H1 (cell line): ENCODE measurements around the gene SLC35F3. TPM values are rescaled to one million over a fixed set of nuclear protein-coding genes. Genes with fewer than 3 reads are reported as not detected.

Experiments
- CTCF ChIA-PET: fragments of 300-600 bp; sonication (Branson Sonifier 250); formaldehyde crosslinking; loops from one replicate; lab custom pipeline; 2021; ENCODE audit not compliant: partially characterized antibody; lab: Charles Lee
- POLR2A ChIA-PET: fragments of 300-600 bp; sonication (Branson Sonifier 250); formaldehyde crosslinking; loops from one replicate; lab custom pipeline; 2021; ENCODE audit warnings: inconsistent platforms; ENCODE audit not compliant: partially characterized antibody; lab: Charles Lee
- DNase-seq, 2 experiments: peaks; one replicate each; pipeline versions ENCODE4 v3.0.0 to v3.0.0-alpha.2; 2010 to 2022; ENCODE audit warnings: low spot score in 2 of 2, low read depth in 1 of 2, mixed read lengths in 1 of 2
- FAIRE-seq: peaks from 2 replicates; lab custom pipeline; 2011; peaks lifted over from hg19 to GRCh38; lab: Jason Lieb, UNC
- H2AFZ ChIP-seq: 2 replicates; pipeline ENCODE4 v1.8.1; 2012; ENCODE audit warnings: low read length, inconsistent platforms
- H2AK5ac ChIP-seq: 2 replicates; pipeline ENCODE4 v1.6.1; 2013; ENCODE audit warnings: low read depth, low read length
- H2BK120ac ChIP-seq: replicated peaks from 2 replicates; pipeline ENCODE3; 2013; ENCODE audit warnings: low read depth, low read length, inconsistent platforms
- H2BK12ac ChIP-seq: 2 replicates; pipeline ENCODE4 v1.6.1; 2013; ENCODE audit warnings: low read depth, low read length
- H2BK15ac ChIP-seq: 2 replicates; pipeline ENCODE4 v1.6.1; 2013; ENCODE audit warnings: low read length
- H2BK20ac ChIP-seq: 2 replicates; pipeline ENCODE4 v1.6.1; 2013; ENCODE audit warnings: low read length
- H2BK5ac ChIP-seq: 2 replicates; pipeline ENCODE4 v1.6.1; 2013; ENCODE audit warnings: low read depth, low read length
- H3K14ac ChIP-seq: 2 replicates; pipeline ENCODE4 v1.6.1; 2013; ENCODE audit warnings: inconsistent platforms; ENCODE audit not compliant: insufficient read length
- H3K18ac ChIP-seq: 2 replicates; pipeline ENCODE4 v1.6.1; 2013; ENCODE audit warnings: low read length; ENCODE audit errors: extremely low read depth
- H3K23ac ChIP-seq: 2 replicates; pipeline ENCODE4 v1.6.1; 2013; ENCODE audit warnings: inconsistent platforms; ENCODE audit not compliant: insufficient read length
- H3K23me2 ChIP-seq: 2 replicates; pipeline ENCODE4 v1.6.1; 2013; ENCODE audit warnings: low read depth, low read length
- H3K27ac ChIP-seq: 2 replicates; pipeline ENCODE4 v1.6.1; 2011; ENCODE audit warnings: low read depth, low read length, inconsistent platforms
- H3K27me3 ChIP-seq, 4 experiments: replicated peaks in 1 of 4; 1 replicate in 1 of 4; 2 replicates in 3 of 4; pipeline versions ENCODE4 v1.6.1 to v1.8.1; 2011 to 2013; ENCODE audit warnings: low read length in 3 of 4, mild to moderate bottlenecking in 3 of 4, inconsistent platforms in 2 of 4, mixed read lengths in 2 of 4, moderate library complexity in 1 of 4; ENCODE audit not compliant: control insufficient read depth in 3 of 4, insufficient read depth in 3 of 4; ENCODE audit errors: extremely low read depth in 1 of 4
- H3K36me3 ChIP-seq, 4 experiments: 2 replicates each; pipeline versions ENCODE4 v1.6.1 to v1.8.1; 2011 to 2013; ENCODE audit warnings: mild to moderate bottlenecking in 4 of 4, low read length in 3 of 4, moderate library complexity in 2 of 4, control low read depth in 1 of 4, inconsistent platforms in 1 of 4; ENCODE audit not compliant: insufficient read depth in 4 of 4, control insufficient read depth in 2 of 4
- H3K4ac ChIP-seq: replicated peaks from 2 replicates; pipeline ENCODE3; 2013; ENCODE audit warnings: low read length, low read depth, mixed read lengths, inconsistent platforms; ENCODE audit not compliant: insufficient read length
- H3K4me1 ChIP-seq, 4 experiments: replicated peaks in 1 of 4; 1 replicate in 1 of 4; 2 replicates in 3 of 4; pipeline versions ENCODE4 v1.6.1 to v1.8.1; 2011 to 2013; ENCODE audit warnings: low read length in 3 of 4, inconsistent platforms in 2 of 4, mixed read lengths in 1 of 4; ENCODE audit not compliant: insufficient read depth in 4 of 4, control insufficient read depth in 3 of 4
- H3K4me2 ChIP-seq, 2 experiments: 2 replicates each; pipeline versions ENCODE4 v1.6.1 to v1.8.1; 2011 to 2013; ENCODE audit warnings: low read depth in 2 of 2, low read length in 2 of 2, control low read depth in 1 of 2, inconsistent platforms in 1 of 2, mild to moderate bottlenecking in 1 of 2; ENCODE audit not compliant: insufficient read depth in 1 of 2
- H3K4me3 ChIP-seq, 4 experiments: fragments of 200-600, 300-600 bp in 1 of 4; sonication (generic), shearing (Covaris generic), sonication (Bioruptor Twin) in 1 of 4; 2 replicates each; pipeline versions ENCODE4 v1.5.1 to v1.8.1; 2011 to 2016; ENCODE audit warnings: low read length in 4 of 4, low read depth in 3 of 4, control low read depth in 2 of 4, inconsistent platforms in 2 of 4, mild to moderate bottlenecking in 2 of 4, mixed read lengths in 1 of 4, moderate library complexity in 1 of 4; ENCODE audit not compliant: insufficient read depth in 2 of 4; ENCODE audit errors: extremely low read depth in 1 of 4
- H3K56ac ChIP-seq: replicated peaks from 2 replicates; pipeline ENCODE3; 2013; ENCODE audit warnings: low read depth, mild to moderate bottlenecking, mixed read lengths, low read length, inconsistent platforms; ENCODE audit not compliant: insufficient read length
- H3K79me1 ChIP-seq: 2 replicates; pipeline ENCODE4 v1.6.1; 2013; ENCODE audit warnings: low read depth, low read length, control low read depth
- H3K79me2 ChIP-seq, 2 experiments: 2 replicates each; pipeline versions ENCODE4 v1.6.1 to v1.8.1; 2012 to 2013; ENCODE audit warnings: low read length in 2 of 2, mild to moderate bottlenecking in 2 of 2, inconsistent platforms in 1 of 2; ENCODE audit not compliant: insufficient read depth in 2 of 2, control insufficient read depth in 1 of 2
- H3K9ac ChIP-seq, 4 experiments: replicated peaks in 1 of 4; 1 replicate in 1 of 4; 2 replicates in 3 of 4; pipeline versions ENCODE4 v1.6.1 to v1.8.1; 2011 to 2013; ENCODE audit warnings: low read depth in 3 of 4, low read length in 3 of 4, control low read depth in 2 of 4, mild to moderate bottlenecking in 2 of 4, moderate library complexity in 2 of 4, inconsistent platforms in 1 of 4; ENCODE audit errors: extremely low read depth in 1 of 4
- H3K9me3 ChIP-seq, 2 experiments: 2 replicates each; pipeline versions ENCODE4 v1.6.1 to v1.8.1; 2012 to 2013; ENCODE audit warnings: mild to moderate bottlenecking in 2 of 2, moderate library complexity in 2 of 2, control low read depth in 1 of 2, inconsistent platforms in 1 of 2, low read depth in 1 of 2, low read length in 1 of 2, mixed read lengths in 1 of 2; ENCODE audit not compliant: insufficient read depth in 2 of 2
- H4K20me1 ChIP-seq, 2 experiments: replicated peaks in 1 of 2; 2 replicates each; pipeline versions ENCODE3 to v1.8.1; 2011 to 2013; ENCODE audit warnings: inconsistent platforms in 2 of 2, low read length in 2 of 2, mild to moderate bottlenecking in 1 of 2; ENCODE audit not compliant: insufficient read depth in 2 of 2, control insufficient read depth in 1 of 2
- H4K5ac ChIP-seq: 2 replicates; pipeline ENCODE4 v1.6.1; 2013; ENCODE audit warnings: low read length, low read depth, mixed read lengths, inconsistent platforms; ENCODE audit not compliant: insufficient read length
- H4K8ac ChIP-seq: 2 replicates; pipeline ENCODE4 v1.8.0; 2013; ENCODE audit warnings: mild to moderate bottlenecking, moderate library complexity, low read length, inconsistent platforms; ENCODE audit not compliant: insufficient read depth; ENCODE audit errors: extremely low read depth
- H4K91ac ChIP-seq: replicated peaks from 2 replicates; pipeline ENCODE3; 2013; ENCODE audit warnings: low read length, mixed read lengths, inconsistent platforms; ENCODE audit not compliant: insufficient read length
- ASH2L ChIP-seq: fragments of 200-600, 300-600 bp; sonication (generic); IDR thresholded peaks from one replicate; pipeline ENCODE4 v1.7.1; 2017; ENCODE audit warnings: low read length
- BACH1 ChIP-seq: IDR thresholded peaks from 2 replicates; pipeline ENCODE4 v1.6.1; 2012; ENCODE audit warnings: low read length, improper control_type of control experiment
- CBX5 ChIP-seq: fragments of 300-800, 300-1000 bp; sonication (generic); IDR thresholded peaks from 2 replicates; pipeline ENCODE4 v1.7.1; 2016; ENCODE audit warnings: antibody characterized with exemption, low read length, low read depth
- CTCF ChIP-seq, 3 experiments: IDR thresholded peaks; 1 replicate in 2 of 3; 2 replicates in 1 of 3; pipeline versions ENCODE4 v1.5.1 to v1.6.1; 2011; ENCODE audit warnings: low read length in 3 of 3, mild to moderate bottlenecking in 3 of 3, inconsistent platforms in 2 of 3, low read depth in 1 of 3, moderate library complexity in 1 of 3; ENCODE audit not compliant: insufficient read depth in 1 of 3; ENCODE audit errors: control extremely low read depth in 1 of 3
- GTF2F1 ChIP-seq: IDR thresholded peaks from 2 replicates; pipeline ENCODE4 v1.6.1; 2012; ENCODE audit warnings: low read depth, low read length, improper control_type of control experiment, borderline replicate concordance
- JUN ChIP-seq: IDR thresholded peaks from 2 replicates; pipeline ENCODE4 v1.6.1; 2011; ENCODE audit warnings: low read depth, mild to moderate bottlenecking, improper control_type of control experiment, low read length
- POLR2AphosphoS5 ChIP-seq: IDR thresholded peaks from 2 replicates; pipeline ENCODE4 v1.6.1; 2011; ENCODE audit warnings: low read depth, low read length
- SP1 ChIP-seq: IDR thresholded peaks from 2 replicates; pipeline ENCODE4 v1.6.1; 2011; ENCODE audit warnings: low read depth, low read length
- USF2 ChIP-seq: IDR thresholded peaks from 2 replicates; pipeline ENCODE4 v1.6.1; 2011; ENCODE audit warnings: low read length, improper control_type of control experiment
- ZNF274 ChIP-seq: IDR thresholded peaks from 2 replicates; pipeline ENCODE4 v1.7.0; 2012; ENCODE audit warnings: low read length, borderline replicate concordance; ENCODE audit errors: extremely low read depth
- WGBS, 2 experiments: shearing (Covaris generic) in 1 of 2; methylation state at CpG; one replicate each; pipeline versions ENCODE4 v1.1.6 to v1.1.7; 2013 to 2015; ENCODE audit warnings: low lambda C conversion rate in 2 of 2, mixed read lengths in 2 of 2, inconsistent platforms in 1 of 2, low coverage in 1 of 2, missing lambda C conversion rate in 1 of 2; ENCODE audit not compliant: insufficient replicate concordance in 2 of 2, insufficient coverage in 1 of 2, insufficient read length in 1 of 2; ENCODE audit errors: extremely low coverage in 1 of 2, missing lambda C conversion rate in 1 of 2; 5-methylcytosine and 5-hydroxymethylcytosine counted together
- polyA plus RNA-seq, 7 experiments: library from polyadenylated mRNA; depleted of rRNA in 3 of 7; stranded (reverse) in 5 of 7; unstranded in 2 of 7; fragments of >200 nt in 5 of 7; fragments of 200-250 nt in 2 of 7; gene quantifications; 1 replicate in 5 of 7; 2 replicates in 1 of 7; 4 replicates in 1 of 7; pipeline versions ENCODE4 v1.2.1 to v1.2.3, GENCODE V29; 2011 to 2013; ENCODE audit warnings: missing spikeins in 2 of 7, mixed read lengths in 2 of 7
- total RNA-seq: library from RNA; stranded (reverse); fragmentation: NEBNext Ultra II Directional; extraction: Animal tissue kit (Norgen Biotek cat#: 25700); gene quantifications from 2 replicates; pipeline ENCODE4 v1.2.1, GENCODE V29; 2021

SLC35F3 gene
- total and polyA plus RNA-seq, 2 of the 8 experiments (the other 6 are each of a cell fraction or from before 2014, with no cell fraction given), result 0.78 to 1.2 TPM

- Histone ChIP-seq H3K27me3 (peaks cover 0 to 4% (median 0%) of the 10 kb centered on the region in 4 experiments; a peak in 1 of 7 replicates), H3K79me2 (no peaks in the 10 kb centered on the region), H2AK5ac (no peak overlapping the region), H4K91ac (no peak overlapping the region), H4K8ac (no peak overlapping the region), H3K4me2 (no peak overlapping the region), H2BK20ac (no peak overlapping the region), H3K18ac (no peak overlapping the region), H3K56ac (no peak overlapping the region), H2BK120ac (no peak overlapping the region), H2BK5ac (no peak overlapping the region), H3K4me3 (no peak overlapping the region), H4K20me1 (no peaks in the 10 kb centered on the region), H3K79me1 (no peaks in the 10 kb centered on the region), H2BK12ac (no peak overlapping the region), H3K23ac (no peak overlapping the region), H3K14ac (no peak overlapping the region), H3K27ac (no peak overlapping the region), H3K9me3 (no peaks in the 10 kb centered on the region), H2BK15ac (no peak overlapping the region), H3K23me2 (no peaks in the 10 kb centered on the region), H3K9ac (no peak overlapping the region), H3K4me1 (peaks cover 0 to 5% (median 2%) of the 10 kb centered on the region in 4 experiments; a peak in 2 of 7 replicates), H3K4ac (no peak overlapping the region), H4K5ac (no peak overlapping the region), H2AFZ (no peak overlapping the region), H3K36me3 (no peaks in the 10 kb centered on the region)
- POLR2A ChIA-PET, result no interaction called here
- CTCF ChIA-PET, result interaction anchor here (0.6 to 1.8 kb wide), 6 partner anchors 11 to 874 kb away, joined by 3 to 6 read pairs (median 4); no protein-coding TSS in a partner anchor
- 87% methylated on average over 7 of the region's 7 CpGs; no CpG with 5 or more reads in 1 of the 2 experiments for WGBS, 2 experiments
- DNase-seq (no peak), FAIRE-seq (no peak)
- TF ChIP-seq JUN (no peak), SP1 (no peak), ZNF274 (no peak), CTCF (IDR thresholded peaks at IDR 0.05; ENCODE audit: control extremely low read depth in 1 of 3, insufficient read depth in 1 of 3, low read depth in 1 of 3, low read length in 3 of 3) (no peak), GTF2F1 (no peak), CBX5 (no peak), POLR2AphosphoS5 (no peak), ASH2L (no peak), BACH1 (no peak), USF2 (no peak)
These were observed 263.7 kb downstream of the SLC35F3 start for GRCh38 chr1:234168061-234168724.
